Hippocampal formation (tissue), 2 donors: ENCODE results near the gene GLP2R.
"Not testable (repeated sequence)": the region's sequence is repeated elsewhere in the genome, so short reads cannot be mapped to it uniquely, and the experiment has no call there.

Source experiments
- DNase-seq, 2 donors: peaks; one replicate each; lab custom pipeline; 2025; lab: John Stamatoyannopoulos, UW

The GLP2R gene, protein sequence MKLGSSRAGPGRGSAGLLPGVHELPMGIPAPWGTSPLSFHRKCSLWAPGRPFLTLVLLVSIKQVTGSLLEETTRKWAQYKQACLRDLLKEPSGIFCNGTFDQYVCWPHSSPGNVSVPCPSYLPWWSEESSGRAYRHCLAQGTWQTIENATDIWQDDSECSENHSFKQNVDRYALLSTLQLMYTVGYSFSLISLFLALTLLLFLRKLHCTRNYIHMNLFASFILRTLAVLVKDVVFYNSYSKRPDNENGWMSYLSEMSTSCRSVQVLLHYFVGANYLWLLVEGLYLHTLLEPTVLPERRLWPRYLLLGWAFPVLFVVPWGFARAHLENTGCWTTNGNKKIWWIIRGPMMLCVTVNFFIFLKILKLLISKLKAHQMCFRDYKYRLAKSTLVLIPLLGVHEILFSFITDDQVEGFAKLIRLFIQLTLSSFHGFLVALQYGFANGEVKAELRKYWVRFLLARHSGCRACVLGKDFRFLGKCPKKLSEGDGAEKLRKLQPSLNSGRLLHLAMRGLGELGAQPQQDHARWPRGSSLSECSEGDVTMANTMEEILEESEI

DNA sequence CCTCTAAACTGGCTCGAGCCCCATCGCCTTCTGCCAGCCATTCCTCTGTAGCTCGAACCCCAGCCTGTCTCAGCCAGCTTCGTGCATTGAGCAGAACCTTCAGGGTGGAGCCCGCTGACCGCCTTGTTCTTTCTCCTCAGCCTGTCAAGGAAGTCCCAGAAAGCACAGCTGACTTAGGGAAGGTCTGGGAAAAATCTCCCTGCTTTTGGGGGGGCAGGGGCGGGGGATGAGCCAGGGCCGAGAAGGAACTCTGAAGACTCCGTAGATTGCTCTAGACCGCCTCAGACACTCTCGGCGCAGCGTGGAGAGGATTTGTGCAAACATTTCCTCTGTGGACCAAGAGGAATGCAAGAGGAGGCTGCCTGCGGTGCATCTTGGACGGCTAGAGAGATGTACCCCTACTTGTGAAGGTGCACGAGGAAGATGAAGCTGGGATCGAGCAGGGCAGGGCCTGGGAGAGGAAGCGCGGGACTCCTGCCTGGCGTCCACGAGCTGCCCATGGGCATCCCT, at the start of gene GLP2R:
Gene GLP2R, plus strand, starts transcription at position 284 of the 510 bp plus-strand sequence. Its CDS starts 140 bp downstream, at position 424.
- no peak for DNase-seq

DNA sequence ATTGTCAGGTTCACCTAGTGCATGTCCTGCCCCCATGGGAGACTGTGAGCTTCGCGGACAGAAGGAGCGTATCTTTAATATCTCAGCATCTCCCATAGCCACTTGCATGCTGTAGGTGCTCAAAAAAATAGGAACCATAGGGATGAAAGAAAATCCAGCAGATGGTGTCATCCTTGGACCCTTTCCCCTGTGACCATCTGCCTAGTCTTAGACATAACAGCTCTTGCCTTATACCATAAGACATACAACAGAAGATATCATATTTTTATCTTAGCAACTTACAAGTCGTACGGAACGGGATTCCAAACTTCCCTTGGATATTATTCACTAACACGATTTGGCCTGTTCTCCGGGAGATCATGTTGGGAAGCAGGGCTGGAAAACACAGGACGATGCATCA, 48.8 kb upstream of the GLP2R start:
- DNase-seq: peak in 1 of 2 donors; percentile 21

DNA sequence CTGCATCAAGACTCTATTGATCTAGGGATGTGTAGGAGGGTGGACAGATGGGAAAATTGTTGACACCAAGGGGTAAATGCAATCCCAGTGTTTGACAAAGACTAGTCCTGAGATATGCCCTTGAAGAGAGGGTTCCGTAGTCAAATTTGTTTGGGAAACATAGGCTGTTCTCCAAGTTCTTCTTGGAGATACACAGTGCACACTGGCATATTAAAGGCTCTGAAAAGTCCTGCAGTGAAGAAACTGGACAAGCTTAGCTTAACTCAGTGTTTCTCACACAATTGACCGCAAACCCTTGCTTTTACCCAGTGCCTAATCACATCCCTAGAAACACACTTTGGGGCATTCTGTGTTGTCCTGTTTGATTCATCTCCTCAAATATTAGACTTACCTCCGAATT, 45.2 kb upstream of the GLP2R start:
- no peak for DNase-seq

DNA sequence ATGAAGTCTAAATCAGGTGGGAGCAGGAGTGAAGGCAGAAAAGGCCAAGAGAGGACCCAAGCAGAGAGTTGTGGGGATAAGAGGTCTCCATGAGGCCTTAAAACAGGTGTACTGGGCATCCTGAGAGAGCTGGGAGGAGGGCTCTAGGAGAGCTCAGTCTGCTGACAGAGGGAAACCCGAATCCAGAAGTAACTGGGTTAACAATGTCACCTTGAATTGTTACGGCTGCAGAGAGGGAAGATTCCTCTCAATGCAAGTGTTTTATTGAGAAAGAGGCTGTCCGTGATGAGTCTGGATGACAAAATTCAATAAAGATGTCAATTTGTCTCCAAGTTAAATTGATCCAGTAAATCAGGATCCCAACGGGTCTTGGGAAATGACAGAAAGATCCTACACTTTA, 42.7 kb upstream of the GLP2R start:
- no peak for DNase-seq

DNA sequence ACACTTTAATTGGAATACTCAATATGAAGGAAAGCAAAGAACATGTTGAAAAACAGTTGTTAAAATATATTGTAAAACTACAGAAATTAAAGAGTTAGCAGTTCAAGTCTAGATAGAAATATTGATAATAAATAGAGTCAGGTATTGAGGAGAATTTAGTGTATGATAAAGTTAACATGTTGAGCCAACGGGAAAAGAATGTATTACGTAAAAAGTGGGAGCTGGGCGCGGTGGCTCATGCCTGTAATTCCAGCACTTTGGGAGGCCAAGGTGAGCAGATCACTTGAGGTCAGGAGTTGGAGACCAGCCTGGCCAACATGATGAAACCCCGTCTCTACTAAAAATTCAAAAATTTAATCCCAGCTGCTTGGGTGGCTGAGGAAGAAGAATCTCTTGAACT, 42.3 kb upstream of the GLP2R start:
- DNase-seq: not testable (repeated sequence)

DNA sequence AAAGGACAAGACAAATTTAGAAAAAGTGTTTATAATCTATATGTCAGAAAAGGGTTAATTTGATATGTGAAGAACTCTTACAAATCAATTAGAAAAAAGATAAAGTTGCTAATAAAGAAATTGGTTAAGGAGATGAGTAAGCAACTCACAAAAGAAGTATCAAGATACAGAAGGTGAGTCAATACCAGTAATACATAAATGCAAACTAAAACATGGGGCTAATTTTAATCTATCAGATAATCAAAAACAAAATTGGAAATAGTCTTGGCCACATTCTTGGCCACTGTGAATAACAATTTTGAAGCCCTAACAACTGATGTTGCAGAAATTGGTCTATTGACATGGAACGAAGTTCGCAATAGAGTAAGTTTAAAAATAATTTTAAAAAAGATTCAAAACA, 41.2 kb upstream of the GLP2R start:
- no peak for DNase-seq

DNA sequence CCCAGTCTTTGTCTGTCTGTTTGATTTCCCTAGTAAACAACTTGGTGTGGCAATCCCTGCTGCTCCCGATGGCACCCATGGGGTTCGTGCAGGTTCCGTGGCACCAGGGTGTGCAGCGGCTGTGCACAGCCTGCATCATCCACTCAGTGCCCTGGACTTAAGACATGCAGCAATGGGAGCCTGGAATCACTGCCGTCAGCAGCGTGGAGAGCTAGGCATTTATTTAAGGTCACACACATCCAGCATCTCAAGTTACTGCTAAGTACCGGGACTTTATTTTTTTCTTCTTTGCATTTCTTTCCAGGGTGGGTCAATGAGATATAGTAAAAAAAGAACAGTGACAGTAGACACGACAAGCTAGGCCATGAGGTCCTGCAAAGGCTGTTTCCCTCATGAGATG, 37.1 kb upstream of the GLP2R start:
- no peak for DNase-seq

DNA sequence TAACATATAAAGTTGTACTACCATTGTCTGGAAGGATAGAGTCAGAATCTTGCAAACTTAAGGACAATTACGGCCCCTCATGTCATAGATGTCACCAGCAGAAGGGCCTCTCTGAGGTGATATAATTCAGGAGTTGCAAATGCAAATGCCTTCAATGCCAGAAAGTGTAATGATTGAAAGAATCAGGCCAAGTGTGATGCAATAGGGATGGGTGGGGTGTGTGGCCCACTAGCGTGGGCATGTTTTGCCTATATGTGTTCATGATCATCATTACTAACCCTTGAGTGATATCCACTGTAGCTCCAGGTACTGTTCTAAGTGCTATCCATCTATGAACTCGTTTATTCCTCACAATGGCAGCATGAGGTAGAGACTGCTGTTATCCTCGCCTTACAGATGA, 35.4 kb upstream of the GLP2R start:
- DNase-seq: no peak

DNA sequence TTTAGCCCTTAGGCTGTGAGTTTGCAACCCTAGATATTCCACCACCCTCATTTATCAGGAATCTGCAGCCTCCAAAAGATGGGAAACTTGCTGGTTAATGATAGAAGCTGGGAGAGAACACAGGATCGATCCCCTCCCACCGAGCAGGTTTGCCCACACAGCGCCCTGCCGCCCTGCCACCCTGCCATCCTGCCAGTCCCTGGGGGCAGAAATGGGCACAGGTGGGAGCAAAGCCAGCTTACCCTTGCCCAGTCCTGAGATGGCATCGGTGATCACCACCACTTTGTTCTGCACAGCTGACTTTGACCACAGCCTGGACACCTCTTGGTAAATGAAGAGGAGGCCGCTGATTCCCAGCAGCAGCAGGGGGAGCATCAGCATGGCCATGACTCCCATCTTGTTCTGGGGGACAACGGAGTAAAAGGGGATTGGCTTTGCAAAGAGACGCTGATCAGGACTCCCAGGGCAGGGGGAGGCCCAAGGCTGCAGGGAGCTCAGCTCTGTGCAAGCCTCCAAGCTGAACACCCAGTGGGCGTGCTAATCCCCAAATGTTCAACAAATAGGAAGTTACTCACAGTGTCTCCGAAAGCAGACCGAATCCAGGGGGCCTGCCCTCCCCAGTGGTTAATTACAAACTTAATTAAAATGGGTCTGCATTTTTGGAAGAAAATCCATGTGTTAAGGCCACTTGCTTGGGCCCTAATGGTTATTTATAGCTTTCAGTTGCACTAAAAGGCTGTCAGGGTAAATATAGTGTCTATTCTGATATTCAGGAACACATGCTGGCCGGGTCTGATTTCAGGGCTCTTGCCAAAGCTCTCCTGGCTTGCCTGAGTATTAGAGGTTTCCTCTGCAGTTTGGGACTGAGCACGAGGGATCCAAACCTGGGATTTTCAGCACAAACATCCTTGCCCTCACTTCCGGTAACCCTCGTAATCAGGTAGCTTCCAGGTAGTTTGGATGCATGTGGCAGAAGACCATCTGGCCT, 34.5 kb upstream of the GLP2R start, which contains the start of gene DHRS7C:
Gene DHRS7C, minus strand, starts transcription at position 704 of the 988 bp plus-strand sequence. Its CDS starts 308 bp downstream, at position 396.
- DNase-seq: no peak

DNA sequence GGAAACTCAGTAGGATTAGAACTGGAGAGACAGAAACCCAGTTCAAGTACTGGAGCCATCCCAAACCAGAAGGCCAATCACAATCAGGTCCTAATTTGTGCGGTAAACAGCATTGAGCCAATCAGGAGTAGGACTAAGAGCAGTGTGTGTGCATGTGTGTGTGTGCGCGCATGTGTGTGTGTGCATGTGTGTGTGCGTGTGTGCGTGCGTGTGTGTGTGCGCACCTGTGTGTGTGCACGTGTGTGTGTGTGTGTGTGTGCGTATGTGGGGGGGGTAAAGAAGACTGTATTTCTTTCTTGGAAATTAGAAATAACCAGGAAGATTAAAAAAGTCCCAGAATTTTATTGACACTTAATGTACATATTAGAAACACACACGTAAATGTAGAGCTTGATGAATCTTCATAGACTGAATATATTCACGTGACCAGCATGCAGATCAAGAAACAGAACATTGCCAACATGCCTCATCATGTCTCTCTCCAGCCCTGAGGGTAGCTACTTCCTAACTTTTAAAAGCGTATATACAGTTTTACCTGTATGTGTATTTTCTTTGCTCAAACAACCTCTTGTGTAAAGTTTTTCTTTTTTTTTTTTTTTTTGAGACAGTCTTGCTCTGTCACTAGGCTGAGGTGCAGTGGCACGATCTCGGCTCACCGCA, 33.4 kb upstream of the GLP2R start:
- DNase-seq: no peak

DNA sequence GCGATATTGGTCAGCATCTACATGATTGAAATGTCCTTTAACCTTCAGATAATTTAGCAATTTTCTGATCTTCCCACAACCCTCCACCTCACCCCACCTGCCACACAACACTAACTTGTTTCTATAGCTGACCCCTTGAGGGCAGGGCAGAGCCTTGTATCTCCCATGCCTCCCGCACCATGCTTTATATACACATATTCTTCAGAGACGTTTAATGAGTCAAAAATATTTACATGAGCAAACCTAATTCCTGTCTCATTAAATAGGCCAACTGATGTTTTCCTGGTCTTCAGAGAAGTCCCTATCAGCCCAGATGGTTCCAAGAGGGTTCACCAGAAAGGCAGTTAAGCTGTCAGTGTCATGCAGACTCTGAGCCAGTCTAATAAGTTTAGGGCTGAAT, 27.7 kb upstream of the GLP2R start:
- DNase-seq: no peak

DNA sequence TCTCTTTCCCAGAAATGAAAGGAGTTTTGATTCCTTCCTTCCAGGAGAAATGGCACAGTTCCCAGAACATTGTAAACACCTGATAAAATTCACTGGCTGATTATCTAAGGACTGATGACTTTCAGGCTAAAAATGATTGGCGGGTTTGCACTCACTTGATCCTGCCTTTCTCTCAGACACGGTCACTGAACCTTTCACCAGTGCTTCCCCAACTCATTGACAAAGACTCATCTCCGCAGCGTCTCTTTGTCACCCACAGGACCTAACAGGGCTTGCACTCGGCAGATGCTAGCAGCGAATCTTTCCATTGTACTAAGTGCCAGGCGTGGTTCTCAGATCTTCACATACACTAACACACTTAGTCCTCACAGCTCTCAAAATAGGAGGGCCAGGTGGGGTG, 27.0 kb upstream of the GLP2R start:
- DNase-seq: no peak

DNA sequence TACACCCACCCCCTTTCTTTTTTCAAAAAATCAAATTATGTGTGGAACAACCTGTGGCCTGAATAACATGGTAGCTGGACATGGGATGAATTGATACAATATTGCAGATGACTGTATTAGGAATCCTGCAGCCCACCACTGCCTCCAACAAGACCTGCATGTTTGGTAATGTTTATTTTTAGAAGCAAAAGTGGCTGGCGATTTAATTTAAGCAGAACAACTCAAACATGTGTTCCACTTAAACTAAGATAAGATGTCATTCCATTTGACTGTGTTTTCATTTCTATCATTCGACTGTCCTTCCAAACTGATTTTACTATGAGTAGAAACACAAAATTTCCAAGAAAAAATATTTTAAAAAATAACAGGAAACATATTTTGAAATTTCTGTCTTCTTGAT, 24.2 kb upstream of the GLP2R start:
- DNase-seq: no peak

DNA sequence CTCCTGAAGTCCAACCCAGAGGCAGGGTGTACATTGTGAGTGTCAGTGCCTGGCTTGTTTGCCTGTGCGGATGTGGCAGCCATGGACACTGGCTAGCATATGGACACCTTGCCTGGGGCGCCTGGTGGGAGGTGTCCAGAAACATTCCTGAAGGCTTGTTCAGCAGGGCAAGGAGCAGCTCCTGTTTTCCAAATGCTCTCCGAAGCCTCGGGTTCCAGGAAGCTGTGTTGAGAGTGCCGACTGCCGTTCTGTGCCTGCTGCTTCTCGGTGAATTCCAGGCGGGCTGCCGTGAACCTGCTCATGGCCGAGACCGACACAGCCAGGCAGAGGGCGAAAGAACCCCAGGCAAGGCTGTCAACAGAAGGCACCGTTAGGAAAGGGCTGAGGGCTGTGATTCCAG, 23.4 kb upstream of the GLP2R start:
- DNase-seq: no peak

DNA sequence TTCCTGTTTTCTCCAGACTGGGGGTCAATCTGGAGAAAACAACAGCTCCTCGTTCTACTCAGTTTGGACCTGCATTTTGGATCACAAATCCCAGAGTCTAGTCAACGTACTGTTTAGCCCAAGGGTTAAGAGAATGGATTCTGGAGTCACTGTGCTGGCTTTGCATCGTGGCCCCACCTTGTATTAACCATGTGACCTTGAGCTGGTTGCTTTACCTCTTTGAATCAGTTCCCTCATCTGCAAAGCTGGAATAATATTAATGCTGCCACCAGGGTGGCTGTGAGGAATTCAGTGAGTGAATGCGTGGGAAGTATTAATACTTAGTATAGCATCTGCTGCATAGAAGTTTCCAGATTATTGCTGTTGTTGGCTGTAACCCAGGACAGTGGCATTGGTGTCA, 23.0 kb upstream of the GLP2R start:
- no peak for DNase-seq

DNA sequence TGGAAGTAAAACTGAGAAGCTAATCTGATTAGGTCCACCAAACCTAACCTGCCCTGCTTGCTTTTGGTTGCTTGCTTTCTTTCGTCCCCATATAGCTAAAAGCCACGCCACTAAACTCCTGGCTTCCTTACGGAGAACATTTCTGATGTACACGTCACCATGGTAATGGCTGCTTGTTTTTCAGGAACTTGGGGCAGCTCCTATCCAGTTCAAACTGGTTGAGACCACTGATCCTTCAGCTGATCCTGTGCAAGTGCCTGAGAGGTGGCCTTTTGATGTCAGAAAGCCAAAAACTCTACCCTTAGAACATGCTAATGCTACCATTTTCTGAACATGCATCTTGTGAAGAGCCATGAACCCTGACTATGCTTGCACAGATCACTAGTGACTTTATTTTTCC, 20.0 kb upstream of the GLP2R start:
- DNase-seq: no peak

DNA sequence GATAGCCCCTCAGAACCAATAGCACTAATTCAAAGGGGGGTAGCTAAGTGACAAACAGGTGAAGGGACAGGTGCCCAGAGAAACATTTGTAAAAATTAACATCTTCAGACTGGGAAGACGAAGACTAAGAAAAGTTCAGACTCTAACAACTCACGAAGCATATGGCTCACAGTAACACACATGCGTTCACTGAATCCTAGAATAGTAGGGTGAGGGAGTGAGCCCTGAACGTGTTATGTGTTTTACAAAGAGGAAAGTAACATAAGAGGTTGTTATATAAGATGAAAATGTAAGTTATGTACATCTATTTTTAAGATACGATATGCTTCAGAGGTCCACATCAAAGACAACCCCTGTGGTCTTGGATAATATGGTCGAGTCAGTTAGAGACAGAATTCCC, 19.0 kb upstream of the GLP2R start:
- peak in 1 of 2 donors; percentile 44 for DNase-seq

DNA sequence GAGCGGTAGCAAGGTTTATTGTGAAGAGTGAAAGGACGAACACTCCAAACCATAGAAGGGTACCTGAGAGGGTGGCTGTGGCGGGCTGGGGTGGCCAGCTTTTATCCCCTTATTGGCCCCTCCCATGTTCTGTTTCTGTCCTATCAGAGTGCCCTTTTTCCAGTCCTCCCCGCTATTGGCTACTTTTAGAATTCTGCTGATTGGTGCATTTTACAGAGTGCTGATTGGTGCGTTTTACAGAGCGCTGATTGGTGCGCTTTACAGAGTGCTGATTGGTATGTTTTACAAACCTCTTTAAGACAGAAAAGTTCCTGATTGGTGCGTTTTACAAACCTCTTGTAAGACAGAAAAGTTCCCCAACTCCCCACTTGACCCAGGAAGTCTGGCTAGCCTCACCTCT, 16.3 kb upstream of the GLP2R start:
- no peak for DNase-seq

DNA sequence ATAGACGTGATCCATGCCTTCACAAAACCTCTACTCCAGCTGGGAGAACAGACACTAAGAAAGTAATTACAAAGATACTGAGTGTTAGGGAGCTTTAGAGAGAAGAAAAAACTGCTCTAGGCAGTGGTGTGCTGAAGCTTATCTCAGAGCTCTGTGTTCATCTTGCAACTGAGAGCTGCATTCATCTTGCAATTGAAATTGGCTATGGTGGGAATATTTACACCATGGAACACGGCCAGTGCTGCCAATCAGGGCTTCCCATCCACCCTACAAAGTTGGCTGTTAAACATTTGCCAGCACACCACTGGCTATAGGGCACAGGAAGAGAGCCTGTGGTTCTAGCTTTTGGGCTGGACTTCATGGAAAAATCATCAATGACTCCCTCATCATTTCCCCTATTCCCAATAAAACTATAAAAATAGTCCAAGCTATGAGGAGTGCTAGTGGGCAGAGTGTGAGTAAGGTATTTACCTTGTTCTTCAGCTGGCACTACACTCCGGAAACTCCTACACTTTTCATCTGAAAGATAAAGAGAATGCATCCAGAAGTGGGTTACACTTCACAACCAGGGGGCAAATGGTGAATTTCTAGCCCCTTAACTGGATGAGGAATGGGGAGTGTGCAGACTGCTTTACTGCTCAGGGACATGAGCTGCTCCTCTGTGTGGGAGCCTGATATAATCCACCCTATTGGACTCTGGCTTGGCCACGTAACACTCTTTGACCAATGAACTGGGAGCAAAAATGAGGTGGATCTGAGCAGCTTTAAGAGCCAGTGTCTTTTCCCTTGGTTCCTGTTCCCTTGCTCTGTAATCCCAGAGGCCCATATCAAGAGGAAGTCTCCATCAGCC, 15.4 kb upstream of the GLP2R start:
- DNase-seq: no peak

DNA sequence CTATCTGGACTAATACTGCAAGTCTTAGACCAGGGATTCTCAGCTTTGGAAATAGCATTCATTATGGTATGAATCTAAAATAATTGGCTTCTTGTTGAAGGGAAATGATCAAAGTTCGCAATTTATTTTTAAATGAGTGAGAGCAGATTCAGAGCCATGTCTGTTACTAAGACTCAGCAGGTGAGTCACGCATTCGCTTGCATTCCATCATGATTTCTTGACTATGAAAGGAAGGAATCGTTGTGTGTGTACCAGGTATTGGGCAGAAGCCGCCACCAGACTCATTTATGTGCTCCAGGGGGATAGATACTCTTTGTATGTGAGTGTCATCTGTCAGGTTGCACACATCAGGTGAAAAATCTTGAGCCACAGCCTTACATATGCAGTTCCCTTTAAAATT, 14.6 kb upstream of the GLP2R start:
- no peak for DNase-seq

DNA sequence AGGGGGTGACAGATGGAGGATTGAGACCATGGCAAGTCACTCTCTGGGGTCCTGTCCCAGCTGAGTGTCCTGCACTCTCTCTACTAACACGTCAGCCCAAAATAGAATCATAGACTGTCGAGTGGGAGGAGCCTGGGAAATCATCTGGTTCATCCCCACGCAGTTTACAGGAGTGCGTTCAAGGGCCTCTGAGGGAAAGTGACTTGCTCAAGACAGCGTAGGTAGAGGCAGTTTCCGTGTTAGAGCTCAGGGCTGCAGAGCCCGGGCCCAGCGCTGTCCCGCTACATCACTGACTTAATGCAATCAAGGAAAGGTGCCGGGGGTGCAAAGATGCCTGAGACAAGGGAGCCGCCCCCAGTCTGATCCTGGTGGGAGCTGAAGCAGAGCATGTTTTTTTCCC, 14.2 kb upstream of the GLP2R start:
- no peak for DNase-seq
